Loucy (cell line): ENCODE data around the gene LINGO1.

Source experiments
- EZH2phosphoT487 ChIP-seq: fragments of 200-600 bp; IDR thresholded peaks from 2 replicates; pipeline ENCODE4 v1.6.1; 2018; ENCODE audit warnings: antibody characterized with exemption, mild to moderate bottlenecking, moderate library complexity, borderline replicate concordance
- TF ChIP-seq, protein P1 (sequence below): fragments of 200-600 bp; sonication (generic); conservative IDR thresholded peaks from 2 replicates; pipeline ENCODE4 v1.5.1; 2014; ENCODE audit warnings: mild to moderate bottlenecking, antibody characterized with exemption, low read length

DNA sequence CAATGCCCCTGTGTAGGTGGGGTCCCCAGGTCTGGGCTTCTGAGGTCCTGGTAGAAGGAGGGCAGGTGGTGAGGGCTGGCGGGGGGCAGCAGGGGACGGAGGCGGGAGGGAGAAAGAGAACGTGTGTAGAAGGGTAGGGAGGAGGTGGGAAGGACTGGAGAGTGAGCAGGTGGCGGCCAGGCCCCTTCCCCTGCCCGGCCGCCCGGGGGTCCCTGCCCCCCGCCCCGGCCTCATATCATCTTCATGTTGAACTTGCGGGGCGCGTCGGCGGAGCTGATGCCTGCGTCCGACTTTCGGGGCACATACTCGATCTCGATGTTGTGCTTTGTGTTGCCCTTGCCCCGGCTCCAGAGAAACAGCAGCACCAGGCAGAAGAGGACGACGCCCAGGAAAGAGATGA, 18.9 kb downstream of the LINGO1 start:
- TF ChIP-seq, protein P1, sequence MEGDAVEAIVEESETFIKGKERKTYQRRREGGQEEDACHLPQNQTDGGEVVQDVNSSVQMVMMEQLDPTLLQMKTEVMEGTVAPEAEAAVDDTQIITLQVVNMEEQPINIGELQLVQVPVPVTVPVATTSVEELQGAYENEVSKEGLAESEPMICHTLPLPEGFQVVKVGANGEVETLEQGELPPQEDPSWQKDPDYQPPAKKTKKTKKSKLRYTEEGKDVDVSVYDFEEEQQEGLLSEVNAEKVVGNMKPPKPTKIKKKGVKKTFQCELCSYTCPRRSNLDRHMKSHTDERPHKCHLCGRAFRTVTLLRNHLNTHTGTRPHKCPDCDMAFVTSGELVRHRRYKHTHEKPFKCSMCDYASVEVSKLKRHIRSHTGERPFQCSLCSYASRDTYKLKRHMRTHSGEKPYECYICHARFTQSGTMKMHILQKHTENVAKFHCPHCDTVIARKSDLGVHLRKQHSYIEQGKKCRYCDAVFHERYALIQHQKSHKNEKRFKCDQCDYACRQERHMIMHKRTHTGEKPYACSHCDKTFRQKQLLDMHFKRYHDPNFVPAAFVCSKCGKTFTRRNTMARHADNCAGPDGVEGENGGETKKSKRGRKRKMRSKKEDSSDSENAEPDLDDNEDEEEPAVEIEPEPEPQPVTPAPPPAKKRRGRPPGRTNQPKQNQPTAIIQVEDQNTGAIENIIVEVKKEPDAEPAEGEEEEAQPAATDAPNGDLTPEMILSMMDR, result no peak
- no peak for TF ChIP-seq EZH2phosphoT487
